ENCODE results near the gene FBLN5.

The FBLN5 gene

GRCh38 chr14:91870890-91871289, 76.6 kb downstream of the FBLN5 start:
- Histone ChIP-seq H3K4me3 (ENCODE audit: low read length) (no peak overlapping the region), H3K9me3 (ENCODE audit: low read length) (no peaks in the 10 kb centered on the region), H2AFZ (ENCODE audit: low read depth, low read length) (no peak overlapping the region), H3K4me1 (ENCODE audit: insufficient read depth, low read length) (no peaks in the 10 kb centered on the region), H3K27me3 (ENCODE audit: insufficient read depth, low read length) (no peaks in the 10 kb centered on the region), H3K36me3 (ENCODE audit: insufficient read depth, low read length) (no peaks in the 10 kb centered on the region)

- H3K36me3 ChIP-seq (ENCODE audit: insufficient read depth, low read length): no peaks in the 10 kb centered on the region
- no peaks in the 10 kb centered on the region for H3K9me3 ChIP-seq (ENCODE audit: low read length)
- H3K27me3 ChIP-seq (ENCODE audit: insufficient read depth, low read length): no peaks in the 10 kb centered on the region
- no peaks in the 10 kb centered on the region for H3K4me1 ChIP-seq (ENCODE audit: insufficient read depth, low read length)
- H3K4me3 ChIP-seq (ENCODE audit: low read length): no peak overlapping the region
- no peak overlapping the region for H2AFZ ChIP-seq (ENCODE audit: low read depth, low read length)
Observed at GRCh38 chr14:91870001-91870400, 77.5 kb downstream of the FBLN5 start.

- no peak overlapping the region for H3K4me3 ChIP-seq (ENCODE audit: low read length)
Observed at GRCh38 chr14:91869556-91869955, 77.9 kb downstream of the FBLN5 start.

GRCh38 chr14:91867316-91867988, 80.0 kb downstream of the FBLN5 start, which contains the start of gene TC2N:
Gene TC2N (minus strand): TSS chr14:91867536. CDS start chr14:91813769, 53,767 bp downstream.
- Histone ChIP-seq H3K9me3 (ENCODE audit: low read length) (no peaks in the 10 kb centered on the region), H3K4me1 (ENCODE audit: insufficient read depth, low read length) (no peaks in the 10 kb centered on the region), H3K27me3 (ENCODE audit: insufficient read depth, low read length) (no peaks in the 10 kb centered on the region), H3K36me3 (ENCODE audit: insufficient read depth, low read length) (no peaks in the 10 kb centered on the region), H2AFZ (ENCODE audit: low read depth, low read length) (no peak within 1 kb of the TSS), H3K4me3 (ENCODE audit: low read length) (no peak within 1 kb of the TSS)

More at GRCh38 chr14:91869556-91869955, 77.9 kb downstream of the FBLN5 start:
- Histone ChIP-seq H3K27me3 (ENCODE audit: insufficient read depth, low read length) (no peaks in the 10 kb centered on the region), H3K4me1 (ENCODE audit: insufficient read depth, low read length) (no peaks in the 10 kb centered on the region), H3K36me3 (ENCODE audit: insufficient read depth, low read length) (no peaks in the 10 kb centered on the region), H2AFZ (ENCODE audit: low read depth, low read length) (no peak overlapping the region), H3K9me3 (ENCODE audit: low read length) (no peaks in the 10 kb centered on the region)

GRCh38 chr14:91866511-91867295, 80.8 kb downstream of the FBLN5 start:
- Histone ChIP-seq H3K36me3 (ENCODE audit: insufficient read depth, low read length) (no peaks in the 10 kb centered on the region), H3K9me3 (ENCODE audit: low read length) (no peaks in the 10 kb centered on the region), H3K27me3 (ENCODE audit: insufficient read depth, low read length) (no peaks in the 10 kb centered on the region), H2AFZ (ENCODE audit: low read depth, low read length) (no peak overlapping the region), H3K4me1 (ENCODE audit: insufficient read depth, low read length) (no peaks in the 10 kb centered on the region), H3K4me3 (ENCODE audit: low read length) (no peak overlapping the region)

- Histone ChIP-seq H3K4me3 (ENCODE audit: low read length) (no peak overlapping the region), H2AFZ (ENCODE audit: low read depth, low read length) (no peak overlapping the region), H3K4me1 (ENCODE audit: insufficient read depth, low read length) (no peaks in the 10 kb centered on the region), H3K36me3 (ENCODE audit: insufficient read depth, low read length) (no peaks in the 10 kb centered on the region), H3K9me3 (ENCODE audit: low read length) (no peaks in the 10 kb centered on the region), H3K27me3 (ENCODE audit: insufficient read depth, low read length) (no peaks in the 10 kb centered on the region)
Observed at GRCh38 chr14:91866061-91866460, 81.4 kb downstream of the FBLN5 start.

- Histone ChIP-seq H3K27me3 (ENCODE audit: insufficient read depth, low read length) (no peaks in the 10 kb centered on the region), H3K9me3 (ENCODE audit: low read length) (no peaks in the 10 kb centered on the region), H3K36me3 (ENCODE audit: insufficient read depth, low read length) (no peaks in the 10 kb centered on the region), H3K4me3 (ENCODE audit: low read length) (no peak overlapping the region), H2AFZ (ENCODE audit: low read depth, low read length) (no peak overlapping the region), H3K4me1 (ENCODE audit: insufficient read depth, low read length) (no peaks in the 10 kb centered on the region)
Observed at GRCh38 chr14:91862417-91862816, 85.1 kb downstream of the FBLN5 start.

GRCh38 chr14:91861091-91861490, 86.4 kb downstream of the FBLN5 start:
- Histone ChIP-seq H3K4me1 (ENCODE audit: insufficient read depth, low read length) (no peaks in the 10 kb centered on the region), H3K27me3 (ENCODE audit: insufficient read depth, low read length) (no peaks in the 10 kb centered on the region), H2AFZ (ENCODE audit: low read depth, low read length) (no peak overlapping the region), H3K9me3 (ENCODE audit: low read length) (no peaks in the 10 kb centered on the region), H3K4me3 (ENCODE audit: low read length) (no peak overlapping the region), H3K36me3 (ENCODE audit: insufficient read depth, low read length) (no peaks in the 10 kb centered on the region)

- H3K4me1 ChIP-seq (ENCODE audit: insufficient read depth, low read length): no peaks in the 10 kb centered on the region
- no peaks in the 10 kb centered on the region for H3K27me3 ChIP-seq (ENCODE audit: insufficient read depth, low read length)
- H3K36me3 ChIP-seq (ENCODE audit: insufficient read depth, low read length): no peaks in the 10 kb centered on the region
Observed at GRCh38 chr14:91860238-91860637, 87.3 kb downstream of the FBLN5 start.

GRCh38 chr14:91858536-91859275, 88.8 kb downstream of the FBLN5 start:
- no peaks in the 10 kb centered on the region for H3K36me3 ChIP-seq (ENCODE audit: insufficient read depth, low read length)
- H3K4me3 ChIP-seq (ENCODE audit: low read length): no peak overlapping the region
- H3K27me3 ChIP-seq (ENCODE audit: insufficient read depth, low read length): no peaks in the 10 kb centered on the region
- H2AFZ ChIP-seq (ENCODE audit: low read depth, low read length): no peak overlapping the region
- H3K9me3 ChIP-seq (ENCODE audit: low read length): no peaks in the 10 kb centered on the region
- H3K4me1 ChIP-seq (ENCODE audit: insufficient read depth, low read length): no peaks in the 10 kb centered on the region

More at GRCh38 chr14:91860238-91860637, 87.3 kb downstream of the FBLN5 start:
- no peaks in the 10 kb centered on the region for H3K9me3 ChIP-seq (ENCODE audit: low read length)
- no peak overlapping the region for H2AFZ ChIP-seq (ENCODE audit: low read depth, low read length)
- no peak overlapping the region for H3K4me3 ChIP-seq (ENCODE audit: low read length)

- Histone ChIP-seq H3K36me3 (ENCODE audit: insufficient read depth, low read length) (no peaks in the 10 kb centered on the region), H2AFZ (ENCODE audit: low read depth, low read length) (no peak overlapping the region), H3K9me3 (ENCODE audit: low read length) (no peaks in the 10 kb centered on the region), H3K4me1 (ENCODE audit: insufficient read depth, low read length) (no peaks in the 10 kb centered on the region), H3K4me3 (ENCODE audit: low read length) (no peak overlapping the region), H3K27me3 (ENCODE audit: insufficient read depth, low read length) (no peaks in the 10 kb centered on the region)
Observed at GRCh38 chr14:91857614-91858013, 89.9 kb downstream of the FBLN5 start.

GRCh38 chr14:91854327-91854934, 93.1 kb downstream of the FBLN5 start:
- Histone ChIP-seq H3K27me3 (ENCODE audit: insufficient read depth, low read length) (no peaks in the 10 kb centered on the region), H3K9me3 (ENCODE audit: low read length) (no peaks in the 10 kb centered on the region), H3K36me3 (ENCODE audit: insufficient read depth, low read length) (no peaks in the 10 kb centered on the region), H3K4me1 (ENCODE audit: insufficient read depth, low read length) (no peaks in the 10 kb centered on the region), H2AFZ (ENCODE audit: low read depth, low read length) (no peak overlapping the region), H3K4me3 (ENCODE audit: low read length) (no peak overlapping the region)

GRCh38 chr14:91851563-91851962, 95.9 kb downstream of the FBLN5 start:
- Histone ChIP-seq H3K4me3 (ENCODE audit: low read length) (no peak overlapping the region), H3K27me3 (ENCODE audit: insufficient read depth, low read length) (peaks cover 2% of the 10 kb centered on the region), H3K9me3 (ENCODE audit: low read length) (no peaks in the 10 kb centered on the region), H3K4me1 (ENCODE audit: insufficient read depth, low read length) (no peaks in the 10 kb centered on the region), H2AFZ (ENCODE audit: low read depth, low read length) (no peak overlapping the region), H3K36me3 (ENCODE audit: insufficient read depth, low read length) (no peaks in the 10 kb centered on the region)
